A549 (cell line): ENCODE results near the gene CASTOR1. TPM values are rescaled to one million over a fixed set of nuclear protein-coding genes. Genes with fewer than 3 reads are reported as not detected.

Experiments used
- ATAC-seq, 2 experiments: fragments of 200-7000 bp in 1 of 2; fragments of >200 bp in 1 of 2; cut with Nextera tagmentation in 1 of 2; cut with Tn5 transposase in 1 of 2; 3 replicates each; pipeline versions ENCODE4 v1.8.0 to v1.9.1; 2018 to 2020; ENCODE audit warnings: mild to moderate bottlenecking in 1 of 2, moderate library complexity in 1 of 2
- CTCF ChIA-PET: fragments of 300-600 bp; sonication (Branson Sonifier 250); formaldehyde crosslinking; extraction: SDS; loops from one replicate; lab custom pipeline; 2021; ENCODE audit warnings: antibody characterized with exemption, inconsistent platforms; lab: Yijun Ruan, JAX
- POLR2A ChIA-PET: fragments of 350-600 bp; formaldehyde crosslinking; extraction: SDS; loops from one replicate; lab custom pipeline; 2021; ENCODE audit warnings: antibody characterized with exemption, inconsistent platforms; lab: Yijun Ruan, JAX
- DNase-seq, 2 experiments: peaks; one replicate each; pipeline versions ENCODE4 v3.0.0 to v3.0.0-alpha.2; 2011 to 2016; ENCODE audit warnings: low read depth in 1 of 2, low spot score in 1 of 2
- FAIRE-seq: peaks from 2 replicates; lab custom pipeline; 2011; peaks lifted over from hg19 to GRCh38; lab: Jason Lieb, UNC
- H3K27ac ChIP-seq, 2 experiments: fragments of >200 bp; sonication (Bioruptor Twin); formaldehyde crosslinking; 3 replicates each; pipeline ENCODE4 v1.5.1; 2016 to 2017
- H3K4me1 ChIP-seq: fragments of >200 bp; sonication (Bioruptor Twin); formaldehyde crosslinking; 3 replicates; pipeline ENCODE4 v1.6.1; 2016
- H3K4me2 ChIP-seq: fragments of >200 bp; sonication (Bioruptor Twin); formaldehyde crosslinking; 3 replicates; pipeline ENCODE4 v1.6.1; 2016
- H3K4me3 ChIP-seq: fragments of >200 bp; sonication (Bioruptor Twin); formaldehyde crosslinking; 3 replicates; pipeline ENCODE4 v1.5.1; 2016
- H3K9me3 ChIP-seq: fragments of >200 bp; sonication (Bioruptor Twin); formaldehyde crosslinking; 3 replicates; pipeline ENCODE4 v1.6.1; 2016
- CEBPB ChIP-seq, 2 experiments: fragments of >200 bp in 1 of 2; sonication (Bioruptor Twin) in 1 of 2; formaldehyde crosslinking in 1 of 2; IDR thresholded peaks; 2 replicates each; pipeline ENCODE4 v1.6.1; 2012 to 2016
- CHD4 ChIP-seq: fragments of 200-600 bp; sonication (generic); IDR thresholded peaks from 2 replicates; pipeline ENCODE4 v1.6.1; 2016; ENCODE audit warnings: antibody characterized with exemption, mild to moderate bottlenecking, borderline replicate concordance
- EHF ChIP-seq: fragments of 250-450 bp; sonication (Bioruptor Pico); IDR thresholded peaks from 2 replicates; pipeline ENCODE4 v1.5.0; 2020; ENCODE audit warnings: mild to moderate bottlenecking
- EHMT2 ChIP-seq: fragments of 200-600 bp; sonication (generic); IDR thresholded peaks from 2 replicates; pipeline ENCODE4 v1.6.1; 2016; ENCODE audit warnings: antibody characterized with exemption, low read depth, mild to moderate bottlenecking, moderate library complexity
- ESRRA ChIP-seq: fragments of 150-350 bp; IDR thresholded peaks from 2 replicates; pipeline ENCODE4 v1.6.1; 2014; ENCODE audit warnings: mild to moderate bottlenecking, low read length, borderline replicate concordance
- FOSB ChIP-seq: fragments of 250-450 bp; sonication (Bioruptor Pico); IDR thresholded peaks from 2 replicates; pipeline ENCODE4 v1.5.0; 2020; ENCODE audit warnings: mild to moderate bottlenecking, moderate library complexity
- FOXS1 ChIP-seq: fragments of 250-450 bp; sonication (Bioruptor Pico); IDR thresholded peaks from 2 replicates; pipeline ENCODE4 v1.5.0; 2020; ENCODE audit warnings: mild to moderate bottlenecking, moderate library complexity
- GATA3 ChIP-seq: IDR thresholded peaks from 2 replicates; pipeline ENCODE4 v1.6.1; 2012; ENCODE audit warnings: borderline replicate concordance
- HDAC2 ChIP-seq: fragments of 200-600 bp; sonication (generic); IDR thresholded peaks from 2 replicates; pipeline ENCODE4 v1.6.1; 2016
- JUN ChIP-seq, 2 experiments: fragments of >200 bp; sonication (Bioruptor Twin); formaldehyde crosslinking; IDR thresholded peaks; 2 replicates in 1 of 2; 3 replicates in 1 of 2; pipeline ENCODE4 v1.6.1; 2016 to 2017
- JUNB ChIP-seq: fragments of >200 bp; sonication (Bioruptor Twin); formaldehyde crosslinking; IDR thresholded peaks from 2 replicates; pipeline ENCODE4 v1.6.1; 2016
- KDM1A ChIP-seq: fragments of 200-600 bp; sonication (generic); IDR thresholded peaks from 2 replicates; pipeline ENCODE4 v1.6.1; 2016; ENCODE audit warnings: low read depth, mild to moderate bottlenecking
- KDM5A ChIP-seq: fragments of 200-600 bp; sonication (generic); IDR thresholded peaks from 2 replicates; pipeline ENCODE4 v1.6.1; 2016; ENCODE audit warnings: antibody characterized with exemption, mild to moderate bottlenecking
- MAX ChIP-seq: IDR thresholded peaks from 2 replicates; pipeline ENCODE4 v1.6.1; 2012
- MAZ ChIP-seq: fragments of 150-350 bp; IDR thresholded peaks from 2 replicates; pipeline ENCODE4 v1.6.1; 2014; ENCODE audit warnings: antibody characterized with exemption, low read depth, low read length, borderline replicate concordance
- NR3C1 ChIP-seq: fragments of >200 bp; sonication (Bioruptor Twin); formaldehyde crosslinking; IDR thresholded peaks from 3 replicates; pipeline ENCODE4 v1.6.1; 2017
- PHF8 ChIP-seq: fragments of 200-600 bp; sonication (generic); IDR thresholded peaks from 2 replicates; pipeline ENCODE4 v1.6.1; 2016; ENCODE audit warnings: low read depth, mild to moderate bottlenecking, antibody characterized with exemption, moderate library complexity, borderline replicate concordance
- POLR2A ChIP-seq: IDR thresholded peaks from 2 replicates; pipeline ENCODE4 v1.6.1; 2012; ENCODE audit warnings: mild to moderate bottlenecking, low read length
- RAD21 ChIP-seq, 2 experiments: fragments of >200 bp in 1 of 2; sonication (Bioruptor Twin) in 1 of 2; formaldehyde crosslinking in 1 of 2; IDR thresholded peaks in 1 of 2; conservative IDR thresholded peaks in 1 of 2; 2 replicates in 1 of 2; 3 replicates in 1 of 2; pipeline ENCODE4 v1.6.1; 2012 to 2018; ENCODE audit warnings: inconsistent platforms in 1 of 2
- RARB ChIP-seq: fragments of 250-450 bp; sonication (Bioruptor Pico); IDR thresholded peaks from 2 replicates; pipeline ENCODE4 v1.8.0; 2021; ENCODE audit warnings: mild to moderate bottlenecking, moderate library complexity
- REST ChIP-seq: fragments of 200-600 bp; sonication (generic); IDR thresholded peaks from 2 replicates; pipeline ENCODE4 v1.6.1; 2016; ENCODE audit warnings: antibody characterized with exemption, mild to moderate bottlenecking, moderate library complexity
- RFX5 ChIP-seq: fragments of 450-650 bp; IDR thresholded peaks from 2 replicates; pipeline ENCODE4 v1.7.1; 2014; ENCODE audit warnings: antibody characterized with exemption, mild to moderate bottlenecking, moderate library complexity
- TP53 ChIP-seq: fragments of 250-450 bp; sonication (Bioruptor Pico); IDR thresholded peaks from 2 replicates; pipeline ENCODE4 v1.5.0; 2021; ENCODE audit warnings: mild to moderate bottlenecking, moderate library complexity
- ZC3H11A ChIP-seq: fragments of 450-650 bp; IDR thresholded peaks from 2 replicates; pipeline ENCODE4 v1.6.1; 2014; ENCODE audit warnings: antibody characterized with exemption, mild to moderate bottlenecking
- ZNF302 ChIP-seq: fragments of 250-450 bp; sonication (Bioruptor Pico); IDR thresholded peaks from 2 replicates; pipeline ENCODE4 v1.9.0; 2021; ENCODE audit warnings: inconsistent platforms, mild to moderate bottlenecking, moderate library complexity
- WGBS: methylation state at CpG from one replicate; pipeline ENCODE4 v1.1.6; 2017; ENCODE audit errors: missing lambda C conversion rate; 5-methylcytosine and 5-hydroxymethylcytosine counted together
- polyA plus RNA-seq, 4 experiments: library from polyadenylated mRNA; depleted of rRNA in 3 of 4; stranded (reverse); fragments of >200 nt; fragmentation: RNase III in 1 of 4; extraction: RNeasy Plus Mini Kit Qiagen cat#74134 plus additional on column Dnase treatment in 1 of 4; gene quantifications; 2 replicates in 3 of 4; 3 replicates in 1 of 4; pipeline ENCODE4 v1.2.3, GENCODE V29; 2011 to 2017

CASTOR1 gene
- polyA plus RNA-seq, 2 of the 4 experiments (the other 2 are of a cell fraction), result 4.7 to 12.2 TPM

GRCh38 chr22:30325065-30325720 lies 35.9 kb upstream of the CASTOR1 start:
- Histone ChIP-seq H3K27ac (peak overlapping the region in 1 of 2 experiments; percentile 96; a peak in 2 of 6 replicates), H3K9me3 (no peaks in the 10 kb centered on the region), H3K4me2 (peak overlapping the region; percentile 93), H3K4me3 (0 out of 3 replicates have a peak overlapping the region, but pooled peaks have one; percentile 6), H3K4me1 (peaks cover 24% of the 10 kb centered on the region)
- ChIA-PET CTCF (interaction anchor here (1.3 to 3.0 kb wide), 3 partner anchors 10 to 39 kb away, joined by 4 to 20 read pairs (median 7); no protein-coding TSS in a partner anchor), POLR2A (no interaction called here)
- 49% methylated on average over 4 of the region's 5 CpGs for WGBS
- TF ChIP-seq REST (no peak), HDAC2 (no peak), JUNB (no peak), ESRRA (no peak), JUN (IDR thresholded peaks at IDR 0.05) (no peak), EHMT2 (no peak), RFX5 (no peak)
- DNase-seq (peak; percentile 47 to 54), ATAC-seq (peak in 1 of 2 experiments; percentile 69; a peak in 3 of 6 replicates), FAIRE-seq (no peak)

DNA sequence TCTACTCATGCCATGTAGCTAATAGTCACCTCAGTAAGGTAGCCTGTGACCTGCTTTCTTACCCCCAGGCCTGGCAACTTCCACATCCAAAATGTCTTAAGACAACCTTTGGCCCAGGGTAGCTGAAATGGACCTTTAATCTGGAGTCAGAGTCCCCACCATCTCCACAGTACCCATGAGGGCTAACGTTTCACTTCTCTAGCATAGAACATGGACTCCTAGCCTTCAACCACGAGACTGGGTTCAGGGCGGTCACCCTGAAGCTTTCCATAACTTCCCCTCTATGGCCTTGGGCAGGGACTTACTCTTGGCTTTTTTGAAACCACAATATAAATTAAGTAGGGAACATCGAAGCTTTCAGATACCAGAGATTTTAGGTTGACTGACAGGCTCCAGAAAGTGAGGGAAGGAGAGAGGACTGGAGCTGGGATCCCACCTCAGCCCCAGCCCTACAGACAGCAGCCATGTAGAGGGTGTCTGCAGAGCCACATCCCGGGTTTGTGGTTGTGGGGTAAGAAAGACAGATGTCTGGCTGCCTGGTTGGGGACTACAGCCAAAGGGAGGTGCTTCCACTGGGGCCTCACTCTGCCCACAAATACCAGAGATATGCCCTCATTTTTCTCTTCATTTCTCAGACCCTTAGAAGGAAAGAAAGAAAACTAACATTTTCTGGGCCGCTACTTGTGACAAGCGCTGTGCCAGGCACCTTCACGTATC lies 34.9 kb upstream of the CASTOR1 start:
- no peak overlapping the region for H3K27ac ChIP-seq
- TF ChIP-seq CEBPB (IDR thresholded peaks at IDR 0.05) (no peak), KDM5A (no peak), RARB (CRISPR knock-in tag) (no peak), GATA3 (no peak), TP53 (CRISPR knock-in tag) (no peak), KDM1A (no peak), MAZ (no peak), FOSB (CRISPR knock-in tag) (no peak)
- 85% methylated on average over 8 of the region's 8 CpGs for WGBS
- peak overlapping the region; percentile 93 for H3K4me2 ChIP-seq
- DNase-seq, result no peak
- FAIRE-seq, result no peak
- POLR2A ChIA-PET, result no interaction called here
- CTCF ChIA-PET, result interaction anchor here (0.9 to 3.0 kb wide), 4 partner anchors 8 to 36 kb away, joined by 3 to 20 read pairs (median 6); no protein-coding TSS in a partner anchor
- no peaks in the 10 kb centered on the region for H3K9me3 ChIP-seq
- H3K4me1 ChIP-seq, result peaks cover 24% of the 10 kb centered on the region
- H3K4me3 ChIP-seq, result no peak overlapping the region
- no peak for ATAC-seq

DNA sequence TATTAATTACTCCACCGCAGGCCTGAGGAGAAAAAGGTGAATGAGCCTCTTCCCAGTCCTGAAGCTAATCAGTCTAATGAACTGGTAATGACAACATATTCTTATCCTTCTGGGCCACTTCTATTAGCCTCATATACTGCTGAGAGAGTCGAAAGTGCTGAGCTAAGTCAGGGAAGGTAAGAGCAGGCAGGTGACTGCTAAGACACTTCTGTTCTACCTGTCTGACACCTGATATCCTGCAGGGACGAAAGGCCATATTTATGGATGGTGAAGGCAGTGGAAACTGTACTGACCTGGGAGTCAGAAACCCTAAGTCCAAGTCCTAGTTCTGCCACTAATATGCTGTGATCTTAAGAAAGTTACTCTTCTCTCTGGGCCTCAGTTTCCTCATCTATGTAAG lies 33.9 kb upstream of the CASTOR1 start:
- TF ChIP-seq FOXS1 (CRISPR knock-in tag), result no peak
- TF ChIP-seq TP53 (CRISPR knock-in tag), result no peak
- TF ChIP-seq KDM5A, result no peak
- no peak for TF ChIP-seq FOSB (CRISPR knock-in tag)
- no peak for TF ChIP-seq PHF8
- no peak for TF ChIP-seq RAD21 (conservative IDR thresholded peaks at IDR 0.05 in 1 of 2, IDR thresholded peaks at IDR 0.05 in 1 of 2)
- no peak for TF ChIP-seq NR3C1
- TF ChIP-seq MAX, result no peak
- TF ChIP-seq CHD4, result no peak
- no peak for TF ChIP-seq POLR2A
- no peak for TF ChIP-seq ZNF302 (CRISPR knock-in tag)
- no peak for TF ChIP-seq ZC3H11A
- TF ChIP-seq EHF, result no peak
- H3K9me3 ChIP-seq, result no peaks in the 10 kb centered on the region
- no peak for ATAC-seq
- FAIRE-seq, result no peak
- H3K4me1 ChIP-seq, result peaks cover 24% of the 10 kb centered on the region
- WGBS, result 92% methylated on average over 3 of the region's 3 CpGs
- DNase-seq, result no peak
- no peak overlapping the region for H3K4me3 ChIP-seq
- POLR2A ChIA-PET, result interaction anchor here (1.2 kb wide), 1 partner anchor 34 kb away, joined by 3 read pairs; the partner anchor contains the start of genes CCDC157 and SF3A1
- CTCF ChIA-PET, result interaction anchor here (0.8 to 3.0 kb wide), 6 partner anchors 9 to 63 kb away, joined by 3 to 20 read pairs (median 6); no protein-coding TSS in a partner anchor
- no peak overlapping the region for H3K27ac ChIP-seq
- no peak overlapping the region for H3K4me2 ChIP-seq
